Panc1 (cell line): ENCODE measurements around the gene EDEM3. TPM values are rescaled to one million over a fixed set of nuclear protein-coding genes. Genes with fewer than 3 reads are reported as not detected.

Source experiments
- ATAC-seq: fragments of 200-7000 bp; cut with Tn5 transposase; 2 replicates; pipeline ENCODE4 v1.9.1; 2020; ENCODE audit warnings: mild to moderate bottlenecking, moderate library complexity
- BruUV-seq: library from RNA; stranded (reverse); fragments of 400-500 nt; replicated peaks from 2 replicates; lab custom pipeline; 2021; lab: Mats Ljungman, UMichigan
- CTCF ChIA-PET: fragments of 300-600 bp; sonication (Branson Sonifier 250); formaldehyde crosslinking; loops from one replicate; lab custom pipeline; 2022; ENCODE audit warnings: antibody characterized with exemption; lab: Charles Lee
- POLR2A ChIA-PET: fragments of 300-600 bp; sonication (Branson Sonifier 250); formaldehyde crosslinking; loops from one replicate; lab custom pipeline; 2022; ENCODE audit warnings: antibody characterized with exemption; lab: Charles Lee
- DNase-seq: peaks from one replicate; pipeline ENCODE4 v3.0.0-alpha.2; 2010; ENCODE audit warnings: low read depth, low spot score
- H3K27ac ChIP-seq: 2 replicates; pipeline ENCODE4 v1.5.1; 2011; ENCODE audit warnings: mild to moderate bottlenecking, low read length, inconsistent platforms
- H3K27me3 ChIP-seq: fragments of 200-500 bp; sonication (Bioruptor generic); 2 replicates; pipeline ENCODE4 v1.6.0; 2014; ENCODE audit warnings: low read length, inconsistent platforms; ENCODE audit not compliant: control insufficient read depth, insufficient read depth
- H3K36me3 ChIP-seq: fragments of 200-500 bp; sonication (Bioruptor generic); 2 replicates; pipeline ENCODE4 v1.5.1; 2014; ENCODE audit warnings: inconsistent platforms, mild to moderate bottlenecking, low read length, moderate library complexity; ENCODE audit not compliant: control insufficient read depth, insufficient read depth
- H3K4me1 ChIP-seq: 2 replicates; pipeline ENCODE4 v1.5.1; 2011; ENCODE audit warnings: inconsistent platforms, mild to moderate bottlenecking, low read length, moderate library complexity; ENCODE audit not compliant: control insufficient read depth, insufficient read depth
- H3K4me3 ChIP-seq, 2 experiments: 2 replicates each; pipeline ENCODE4 v1.5.1; 2011 to 2012; ENCODE audit warnings: low read depth in 2 of 2, low read length in 2 of 2, mild to moderate bottlenecking in 2 of 2, inconsistent platforms in 1 of 2, moderate library complexity in 1 of 2
- H3K9me3 ChIP-seq: fragments of 200-500 bp; sonication (Bioruptor generic); 2 replicates; pipeline ENCODE4 v1.5.1; 2014; ENCODE audit warnings: low read depth, mild to moderate bottlenecking, inconsistent platforms, low read length, moderate library complexity; ENCODE audit not compliant: control insufficient read depth, insufficient read depth
- CTCF ChIP-seq: fragments of 450-650 bp; IDR thresholded peaks from 2 replicates; pipeline ENCODE4 v1.5.1; 2017; ENCODE audit warnings: mild to moderate bottlenecking
- POLR2AphosphoS5 ChIP-seq: IDR thresholded peaks from 2 replicates; pipeline ENCODE4 v1.6.1; 2012; ENCODE audit warnings: mild to moderate bottlenecking, low read depth, low read length, moderate library complexity
- REST ChIP-seq, 2 experiments: IDR thresholded peaks; 2 replicates each; pipeline ENCODE4 v1.6.1; 2011 to 2012; ENCODE audit warnings: low read depth in 2 of 2, control low read depth in 1 of 2, low read length in 1 of 2, mild to moderate bottlenecking in 1 of 2, moderate library complexity in 1 of 2; ENCODE audit not compliant: insufficient read depth in 1 of 2
- SIN3A ChIP-seq: IDR thresholded peaks from 2 replicates; pipeline ENCODE4 v1.6.1; 2012; ENCODE audit warnings: low read depth, mild to moderate bottlenecking, low read length, moderate library complexity, borderline replicate concordance; ENCODE audit not compliant: insufficient read depth
- TCF7L2 ChIP-seq: IDR thresholded peaks from 2 replicates; pipeline ENCODE4 v1.6.1; 2011; ENCODE audit warnings: mild to moderate bottlenecking, low read depth, low read length, inconsistent platforms
- in situ Hi-C: cut with HindIII; loops from 2 replicates; pipeline ENCODE4 v1.10.0; 2016; ENCODE audit warnings: low sequenced_read_pairs, low pct_unique_long_range_greater_than_20kb
- intact Hi-C: fragments of 100-400 bp; cut with micrococcal nuclease; formaldehyde crosslinking; loops from one replicate; pipeline ENCODE4 v1.10.0; 2022; ENCODE audit not compliant: unreplicated experiment
- total RNA-seq: library from RNA; stranded (reverse); gene quantifications from one replicate; pipeline ENCODE4 v1.2.1, GENCODE V29; 2021; ENCODE audit not compliant: unreplicated experiment

The EDEM3 gene
- total RNA-seq, 1 experiment from 2014 or later = 17.4 TPM

- DNase-seq (no peak), ATAC-seq (no peak)
- no peaks in the 10 kb centered on the region for H3K9me3 ChIP-seq
- in situ Hi-C loops (no loop called here), intact Hi-C loops (no loop called here)
- no peaks in the 10 kb centered on the region for H3K36me3 ChIP-seq
- TF ChIP-seq REST (IDR thresholded peaks at IDR 0.05; ENCODE audit: insufficient read depth in 1 of 2, low read depth in 2 of 2, low read length in 1 of 2) (no peak), SIN3A (no peak), CTCF (no peak), POLR2AphosphoS5 (no peak), TCF7L2 (no peak)
- H3K27ac ChIP-seq = no peak overlapping the region
- ChIA-PET CTCF (no interaction called here), POLR2A (no interaction called here)
- H3K27me3 ChIP-seq = no peaks in the 10 kb centered on the region
- BruUV-seq = no TSS peak
- no peaks in the 10 kb centered on the region for H3K4me1 ChIP-seq
- no peak overlapping the region for H3K4me3 ChIP-seq
Observed at GRCh38 chr1:184781941-184782340, 27.3 kb upstream of the EDEM3 start.

GRCh38 chr1:184775885-184776284, 21.2 kb upstream of the EDEM3 start:
- no peaks in the 10 kb centered on the region for H3K27me3 ChIP-seq
- H3K4me1 ChIP-seq = no peaks in the 10 kb centered on the region
- BruUV-seq = no TSS peak
- H3K36me3 ChIP-seq = no peaks in the 10 kb centered on the region
- no peak overlapping the region for H3K4me3 ChIP-seq
- in situ Hi-C loops (no loop called here), intact Hi-C loops (no loop called here)
- H3K9me3 ChIP-seq = no peaks in the 10 kb centered on the region
- TF ChIP-seq REST (IDR thresholded peaks at IDR 0.05; ENCODE audit: insufficient read depth in 1 of 2, low read depth in 2 of 2, low read length in 1 of 2) (no peak), SIN3A (no peak), CTCF (no peak), TCF7L2 (no peak), POLR2AphosphoS5 (no peak)
- DNase-seq = no peak
- CTCF ChIA-PET = no interaction called here
- ATAC-seq = no peak
- POLR2A ChIA-PET = no interaction called here
- no peak overlapping the region for H3K27ac ChIP-seq
